ENCODE measurements around the gene DTNB. TPM values are rescaled to one million over a fixed set of nuclear protein-coding genes. Genes with fewer than 3 reads are reported as not detected.

DTNB gene
- total and polyA plus RNA-seq, 10 of the 15 experiments (the other 5 are each of a cell fraction or from before 2014, with no cell fraction given) = 4.5 to 30.6 (median 11.9) TPM

GRCh38 chr2:25559148-25559547, 114.2 kb downstream of the DTNB start:
- peak overlapping the region; percentile 81; the same call in 1 of the 2 replicates for H3K27ac ChIP-seq (ENCODE audit: control insufficient read depth, insufficient read depth)
- FAIRE-seq (no peak), ATAC-seq (no peak), DNase-seq (ENCODE audit: low read depth, low spot score) (no peak)
- 98% methylated on average over 10 of the region's 10 CpGs for WGBS (ENCODE audit: insufficient coverage, insufficient replicate concordance, low lambda C conversion rate, missing lambda C conversion rate)
- no peak overlapping the region; the same call in 1 of the 2 replicates for H3K4me2 ChIP-seq (ENCODE audit: control insufficient read depth, insufficient read depth)
- no peaks in the 10 kb centered on the region for H3K36me3 ChIP-seq (ENCODE audit: control insufficient read depth in 2 of 2, insufficient read depth in 2 of 2, low read length in 1 of 2)
- in situ Hi-C loops (cut with MboI) (no loop called here), intact Hi-C loops (cut with micrococcal nuclease; ENCODE audit: unreplicated experiment) (loop anchor here (5.0 kb wide), 1 partner anchor 37 kb away; no protein-coding TSS in a partner anchor)
- ChIA-PET SMC1A (ENCODE audit: uncharacterized antibody, unreplicated experiment) (interaction anchor here (1.0 to 2.1 kb wide), 4 partner anchors 22 to 285 kb away, joined by 3 to 9 read pairs (median 4); no protein-coding TSS in a partner anchor), POLR2A (interaction anchor here (1.0 to 2.0 kb wide), 4 partner anchors 8 to 279 kb away, joined by 3 to 8 read pairs (median 6); no protein-coding TSS in a partner anchor), CTCF (interaction anchor here (0.9 to 1.2 kb wide), 3 partner anchors 59 to 196 kb away, joined by 3 read pairs; no protein-coding TSS in a partner anchor), RAD21 (ENCODE audit: unreplicated experiment) (interaction anchor here (1.2 to 3.2 kb wide), 6 partner anchors 7 to 197 kb away, joined by 3 to 26 read pairs (median 8); no protein-coding TSS in a partner anchor)
- H3K4me1 ChIP-seq (ENCODE audit: control insufficient read depth, insufficient read depth, low read length) = peaks cover 44% of the 10 kb centered on the region
- no peaks in the 10 kb centered on the region; the same call in 2 of the 3 replicates for H3K9me3 ChIP-seq (replicated peaks; ENCODE audit: control insufficient read depth, insufficient read depth, low read length)
- peak overlapping the region; percentile 12; the same call in 1 of the 2 replicates for H3K9ac ChIP-seq (ENCODE audit: control insufficient read depth, insufficient read depth, low read length)
- no peak overlapping the region; the same call in 1 of the 2 replicates for H2AFZ ChIP-seq (ENCODE audit: control insufficient read depth, low read depth, low read length)
- no peak overlapping the region for H3K4me3 ChIP-seq
- H3K79me2 ChIP-seq (ENCODE audit: control insufficient read depth, insufficient read depth, low read length) = no peaks in the 10 kb centered on the region
- H4K20me1 ChIP-seq (ENCODE audit: control insufficient read depth, insufficient read depth) = no peaks in the 10 kb centered on the region
- no peaks in the 10 kb centered on the region for H3K27me3 ChIP-seq (replicated peaks in 1 of 2; ENCODE audit: control insufficient read depth in 2 of 2, insufficient read depth in 2 of 2, low read length in 1 of 2)
- no TSS peak for BruUV-seq (replicated peaks)
- no peak for TF ChIP-seq CHD1 (IDR thresholded peaks at IDR 0.05; ENCODE audit: low read depth, low read length)
- no peak for TF ChIP-seq DPF2 (IDR thresholded peaks at IDR 0.05)
- no peak for TF ChIP-seq IRF5 (IDR thresholded peaks at IDR 0.05; ENCODE audit: borderline replicate concordance)
- TF ChIP-seq PKNOX1 (IDR thresholded peaks at IDR 0.05) = no peak
- TF ChIP-seq HDAC2 (IDR thresholded peaks at IDR 0.05) = no peak
- no peak for TF ChIP-seq CUX1 (IDR thresholded peaks at IDR 0.05; ENCODE audit: insufficient replicate concordance, low read depth, low read length)
- TF ChIP-seq NR2C1 (IDR thresholded peaks at IDR 0.05) = no peak
- TF ChIP-seq STAT3 (IDR thresholded peaks at IDR 0.05; ENCODE audit: low read depth, low read length) = no peak
- no peak for TF ChIP-seq TCF7 (IDR thresholded peaks at IDR 0.05; ENCODE audit: borderline replicate concordance)
- TF ChIP-seq SRF (IDR thresholded peaks at IDR 0.05; ENCODE audit: low read depth in 2 of 2, low read length in 2 of 2) = no peak
- TF ChIP-seq PRDM15 (CRISPR knock-in tag; IDR thresholded peaks at IDR 0.05) = no peak

All from GM12878 (cell line).